ENCODE data around the gene CNTN2.

CNTN2 gene

DNA sequence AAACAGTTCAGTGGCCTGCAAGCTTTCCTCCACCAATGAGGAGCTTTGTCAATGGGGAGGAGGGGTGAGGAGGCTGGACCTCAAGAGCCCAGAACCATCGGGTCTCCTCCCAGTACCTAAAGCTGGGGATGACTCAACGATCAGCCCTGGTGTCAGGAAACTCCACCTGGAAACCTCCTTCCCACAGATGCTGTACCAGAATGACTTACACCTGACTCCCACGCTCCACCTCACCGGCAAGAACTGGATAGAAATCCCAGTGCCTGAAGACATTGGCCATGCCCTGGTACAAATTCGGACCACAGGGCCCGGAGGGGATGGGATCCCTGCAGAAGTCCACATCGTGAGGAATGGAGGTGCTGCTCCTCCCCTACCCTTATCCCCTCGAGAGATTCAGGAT is 29.9 kb downstream of the CNTN2 start:
- no peak for DNase-seq

DNA sequence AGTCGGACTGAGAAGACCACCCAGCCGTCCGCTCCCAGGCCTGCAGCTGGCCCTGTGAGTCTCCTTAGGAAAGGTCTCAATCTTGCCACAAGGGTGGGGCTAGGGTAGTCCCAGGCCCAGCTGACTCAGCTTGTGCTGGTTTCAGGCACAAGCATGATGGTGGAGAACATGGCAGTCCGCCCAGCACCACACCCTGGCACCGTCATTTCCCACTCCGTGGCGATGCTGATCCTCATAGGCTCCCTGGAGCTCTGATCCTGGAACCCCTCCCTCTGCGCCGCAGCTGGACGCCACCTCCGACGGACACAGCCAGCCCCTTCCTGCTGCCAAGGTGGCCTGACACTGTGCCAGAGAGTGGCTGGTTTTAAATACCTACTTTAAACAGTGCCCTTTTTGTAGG is 30.5 kb downstream of the CNTN2 start:
- no peak for DNase-seq

DNA sequence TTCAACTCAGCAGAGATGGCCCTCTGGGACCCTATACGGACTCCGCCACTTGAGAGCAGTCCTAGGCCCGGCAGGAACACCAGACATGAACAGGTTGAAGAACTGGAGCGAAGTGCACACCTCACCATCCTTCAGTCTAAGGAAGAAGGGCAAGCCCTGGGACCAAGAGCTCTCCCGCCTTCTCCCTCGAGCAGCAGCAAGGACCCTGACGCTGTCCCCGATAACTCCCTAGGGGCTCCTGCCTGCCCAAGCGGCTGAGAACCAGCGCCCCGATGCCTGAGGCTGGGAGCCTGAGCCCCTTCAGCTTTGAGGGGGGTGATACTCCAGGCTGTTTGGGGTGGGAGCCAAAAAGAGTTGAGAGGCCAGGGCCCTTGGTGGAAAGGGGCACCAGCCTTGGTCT is 31.1 kb downstream of the CNTN2 start:
- no peak for DNase-seq

DNA sequence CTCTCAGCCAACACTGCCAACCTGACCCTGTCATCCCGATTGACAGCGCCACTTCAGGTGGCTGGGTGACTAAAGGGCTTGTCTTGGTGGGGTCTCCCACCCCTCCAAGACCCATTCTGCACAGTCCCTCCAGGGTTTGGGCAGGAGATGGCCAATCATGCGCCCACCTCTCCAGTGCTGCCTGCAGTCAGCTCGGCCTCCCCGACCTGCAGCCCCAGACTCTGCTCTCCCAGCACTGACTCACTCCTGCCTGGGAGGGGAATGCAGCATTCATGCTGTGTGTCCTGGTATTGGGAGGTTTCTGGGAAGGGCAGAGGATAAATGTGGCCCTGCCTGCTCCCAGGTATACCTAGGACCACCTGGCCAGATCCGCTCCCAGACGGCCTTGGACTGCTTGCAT is 31.5 kb downstream of the CNTN2 start:
- no peak for DNase-seq

DNA sequence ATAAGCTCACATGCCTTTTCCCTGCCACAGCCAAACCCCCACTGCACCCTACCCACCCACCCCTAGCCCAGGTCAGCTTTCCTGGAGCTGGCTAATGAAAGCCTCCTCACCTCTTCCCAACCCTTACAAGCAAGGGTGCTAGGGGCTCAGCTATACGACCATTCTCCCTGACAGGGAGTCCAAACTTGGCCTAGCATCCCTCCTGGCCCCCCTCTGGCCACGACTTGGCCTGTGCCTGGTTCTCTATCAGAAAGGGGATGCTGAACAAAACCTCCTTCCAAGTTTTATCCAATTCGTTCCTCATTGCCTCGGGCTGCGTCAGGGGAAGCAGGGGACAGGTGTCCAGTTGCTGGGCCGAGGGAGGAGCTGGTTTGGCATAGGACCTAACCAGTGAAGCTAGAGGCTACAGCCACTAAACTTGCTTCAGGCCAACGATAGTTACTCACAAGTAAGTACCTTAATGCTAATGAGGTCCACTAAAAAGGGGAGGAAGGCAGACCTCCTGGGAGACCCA is 32.7 kb downstream of the CNTN2 start:
- DNase-seq = no peak

DNA sequence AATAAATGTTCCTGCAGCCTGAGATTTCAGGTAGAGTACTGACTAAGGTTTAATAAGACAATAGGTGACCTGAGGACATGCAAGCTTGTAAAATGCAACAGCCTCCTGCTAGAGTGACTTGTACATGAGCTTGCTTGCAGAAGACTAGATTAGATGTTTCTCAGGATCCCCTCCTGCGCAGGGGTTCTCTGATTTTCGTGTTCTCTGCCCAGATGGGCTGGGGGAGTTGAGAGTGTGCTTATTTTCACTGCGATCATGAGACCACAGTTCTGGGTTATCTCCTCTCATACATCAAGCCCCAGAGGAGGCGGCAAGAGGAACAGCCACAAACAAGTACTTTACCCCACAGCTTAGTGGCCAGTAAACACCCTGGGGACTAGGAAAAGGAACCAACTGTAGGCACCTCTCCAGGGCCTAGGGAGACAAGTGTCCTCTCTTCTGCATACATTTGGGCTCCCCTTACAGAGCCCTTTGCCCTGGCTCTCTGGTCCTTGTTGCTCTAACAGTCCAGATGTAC is 33.3 kb downstream of the CNTN2 start:
- no peak for DNase-seq

DNA sequence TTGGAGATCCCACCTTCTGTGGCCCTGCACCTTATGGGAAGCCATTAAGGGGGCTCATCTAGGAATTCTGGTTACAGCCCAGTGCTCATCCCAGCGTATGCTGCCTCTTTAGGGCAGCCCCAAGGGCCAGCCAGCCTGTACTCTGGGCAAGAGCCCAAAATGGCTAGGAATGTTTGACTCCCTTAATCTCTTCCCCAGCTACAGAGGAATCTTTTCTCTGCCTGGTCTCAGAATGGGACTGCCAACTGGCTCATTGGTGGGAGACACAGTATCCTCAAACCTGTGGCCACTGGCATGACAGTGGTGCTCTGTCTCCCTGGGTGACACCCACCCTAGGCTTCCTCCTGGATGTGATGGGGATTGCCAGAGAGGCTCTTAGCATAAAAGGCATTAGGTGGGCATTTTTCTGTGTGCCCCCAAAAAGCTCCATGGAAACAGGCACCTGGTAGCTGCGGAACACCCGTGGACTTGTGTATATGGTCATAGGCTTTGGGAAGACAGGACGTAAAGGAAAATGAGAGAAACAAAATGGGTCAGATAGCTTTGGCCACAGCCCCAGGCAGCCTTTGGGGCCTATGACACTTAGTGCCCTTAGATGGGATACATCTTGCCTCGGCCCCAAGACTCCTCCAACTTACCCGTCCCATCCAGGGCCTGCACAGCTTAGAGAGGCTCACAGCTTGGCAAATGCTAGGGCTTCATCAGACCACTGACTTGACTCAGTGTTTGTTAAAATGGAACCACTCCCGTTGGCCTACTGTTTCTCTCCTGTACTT is 34.3 kb downstream of the CNTN2 start:
- DNase-seq = no peak

DNA sequence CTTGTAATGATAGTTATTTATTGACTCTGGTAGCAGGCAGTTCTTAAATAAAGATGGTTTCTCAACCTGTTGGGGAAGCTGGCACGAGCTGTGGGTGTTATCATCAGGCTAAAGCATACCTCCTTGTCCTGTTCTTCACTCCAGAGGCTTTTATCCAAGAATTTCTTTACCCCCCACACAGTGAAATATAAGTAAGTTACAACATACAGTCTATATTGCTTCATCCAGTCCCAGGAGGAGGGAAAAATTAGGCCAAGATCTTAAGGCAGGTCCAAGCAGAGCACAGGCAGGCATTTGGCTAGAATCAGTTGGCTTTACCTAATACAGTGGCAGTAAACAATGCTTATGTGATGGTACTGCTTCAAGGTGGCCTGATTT is 34.9 kb downstream of the CNTN2 start:
- DNase-seq = no peak

DNA sequence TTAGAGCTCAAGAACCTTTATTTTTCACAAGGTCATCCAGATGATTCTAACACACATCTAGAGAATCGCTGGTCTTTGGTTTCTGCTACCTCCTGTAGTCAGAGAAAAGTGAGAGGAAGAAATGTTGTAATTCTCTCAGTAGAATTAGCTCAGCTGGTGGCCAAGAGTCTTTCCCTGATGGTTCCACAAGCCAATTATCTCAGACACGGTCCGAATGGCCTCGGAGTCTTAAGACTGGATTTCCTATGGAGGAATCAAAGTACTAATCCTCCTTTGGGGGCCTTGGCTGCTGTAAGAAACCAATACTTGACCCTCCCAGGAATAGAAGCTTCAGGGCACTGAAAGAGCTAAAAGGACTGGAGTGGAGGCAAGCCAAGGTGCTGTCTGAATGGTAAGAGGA is 39.4 kb downstream of the CNTN2 start:
- no peak for DNase-seq

DNA sequence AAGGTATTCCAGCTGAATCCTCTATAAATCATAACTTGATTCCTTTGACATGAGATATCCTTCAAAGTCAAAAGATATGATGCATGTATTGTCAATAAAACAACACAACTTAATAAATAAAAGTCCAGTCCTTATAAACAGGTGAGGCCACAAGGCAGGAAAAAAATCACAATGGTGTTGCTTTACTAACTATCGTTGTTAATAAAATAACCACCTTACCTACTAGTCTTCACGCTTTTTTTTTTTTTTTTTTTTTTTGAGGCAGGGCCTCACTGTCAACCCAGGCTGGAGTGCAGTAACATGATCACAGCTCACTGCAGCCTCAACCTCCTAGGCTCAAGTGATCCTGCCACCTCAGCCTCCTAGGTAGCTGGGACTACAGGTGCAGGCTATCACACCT is 41.3 kb downstream of the CNTN2 start, which contains the start of gene TMEM81:
Gene TMEM81 (minus strand): TSS at position 101 of the 400 bp plus-strand sequence. CDS start 140 bp downstream, outside the sequence.
- DNase-seq = no peak

DNA sequence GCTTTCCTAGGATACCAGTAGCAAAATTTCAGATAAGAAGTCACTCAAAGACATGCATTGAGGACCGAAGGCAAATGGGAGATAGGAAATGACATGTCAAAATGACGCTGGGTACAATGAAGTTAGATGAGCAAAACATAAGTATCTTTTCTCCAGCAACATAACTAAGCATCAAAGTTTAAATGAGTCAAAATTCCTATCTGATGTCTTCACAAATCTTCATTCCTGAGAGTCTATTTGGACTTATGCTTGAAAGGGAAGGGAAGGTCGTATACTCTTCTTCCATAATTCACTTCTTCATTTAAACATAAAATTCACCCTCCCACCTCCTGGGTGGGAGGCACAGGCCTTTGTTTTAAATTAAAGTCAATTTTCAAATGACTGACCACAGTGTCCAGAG is 45.3 kb downstream of the CNTN2 start:
- DNase-seq = no peak

DNA sequence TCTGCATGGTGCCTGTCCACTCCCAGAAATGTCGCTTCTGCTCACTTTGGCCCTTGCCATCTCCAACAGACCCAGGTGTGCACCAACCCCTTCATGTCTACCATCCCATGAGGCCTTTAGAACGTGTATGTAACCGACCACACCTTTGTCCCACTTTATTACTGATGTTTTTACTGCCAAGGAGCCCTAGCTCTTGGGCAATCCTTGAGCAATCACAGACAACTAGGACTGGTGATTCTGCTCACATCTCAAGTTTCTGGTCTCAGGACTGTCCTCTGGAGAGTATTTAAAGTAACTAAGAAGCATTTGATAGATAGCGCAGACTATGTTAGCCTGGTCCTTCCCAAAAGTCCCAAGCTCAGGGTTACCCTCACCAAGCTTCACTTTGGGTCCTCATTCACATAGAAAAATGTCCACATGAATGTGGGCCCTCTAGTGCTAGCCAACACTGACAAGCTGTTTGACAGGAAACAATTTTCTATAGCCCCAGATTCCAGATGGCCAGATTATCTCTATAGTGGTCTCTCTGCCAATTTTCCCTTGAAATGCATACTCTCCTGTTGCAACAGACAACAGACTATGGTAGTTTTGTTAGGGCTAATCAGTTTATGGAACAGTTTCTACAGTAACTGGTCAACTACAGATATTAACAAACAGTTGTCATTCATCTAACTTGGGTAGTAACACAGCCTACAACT is 48.2 kb downstream of the CNTN2 start:
- DNase-seq = peak in 1 of 14 donors; percentile 56

DNA sequence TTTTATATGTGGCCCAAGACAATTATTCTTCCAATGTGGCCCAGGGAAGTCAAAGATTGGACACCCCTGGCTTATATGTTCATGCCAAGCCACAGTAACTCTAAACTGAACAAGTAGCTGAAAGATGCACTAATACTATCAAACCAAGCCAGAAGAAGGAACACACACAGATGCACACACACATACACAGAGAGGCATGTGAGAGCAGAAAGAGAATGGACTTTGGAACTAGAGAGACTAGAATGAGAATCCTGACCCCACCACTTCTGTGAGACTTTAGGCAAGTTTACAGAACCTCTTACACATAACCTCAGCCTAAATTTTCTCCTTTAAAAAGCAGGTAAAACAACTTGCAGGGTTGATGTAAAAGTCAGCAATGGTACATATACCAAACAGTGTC is 52.4 kb downstream of the CNTN2 start:
- no peak for DNase-seq

DNA sequence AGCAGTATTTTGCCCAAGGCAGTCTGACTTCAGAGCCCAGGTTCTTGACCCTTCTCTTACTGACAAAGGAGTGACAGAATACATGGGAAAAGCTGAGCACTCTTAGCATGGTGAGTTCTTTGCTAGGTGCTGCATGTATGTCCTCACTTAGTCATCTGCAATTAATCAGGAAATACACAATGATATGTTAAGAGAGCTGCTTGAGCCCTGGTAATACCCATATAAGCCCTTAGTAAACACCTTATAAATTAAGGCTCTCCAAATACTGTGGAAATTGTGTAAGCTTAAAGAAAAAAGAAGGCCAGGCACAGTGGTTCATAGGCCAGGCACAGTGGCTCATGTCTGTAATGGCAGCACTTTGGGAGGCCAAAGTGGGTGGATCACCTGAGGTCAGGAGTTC is 55.2 kb downstream of the CNTN2 start:
- DNase-seq = no peak

DNA sequence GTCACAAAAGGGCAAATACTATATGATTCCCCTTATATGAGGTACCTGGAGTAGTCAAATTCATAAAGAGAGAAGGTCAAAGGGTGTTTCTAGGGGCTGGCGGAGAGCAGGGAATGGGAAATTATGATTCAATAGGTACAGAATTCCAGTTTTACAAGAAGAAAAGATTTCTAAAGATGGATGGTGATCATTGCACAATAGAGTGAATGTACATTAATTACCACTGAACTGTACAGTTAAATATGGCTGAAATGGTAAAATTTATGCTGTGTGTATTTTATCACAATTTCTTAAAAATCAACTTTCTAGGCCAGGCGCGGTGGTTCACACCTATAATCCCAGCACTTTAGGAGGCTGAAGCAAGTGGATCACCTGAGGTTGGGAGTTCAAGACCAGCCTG is 59.4 kb downstream of the CNTN2 start:
- DNase-seq = no peak

DNA sequence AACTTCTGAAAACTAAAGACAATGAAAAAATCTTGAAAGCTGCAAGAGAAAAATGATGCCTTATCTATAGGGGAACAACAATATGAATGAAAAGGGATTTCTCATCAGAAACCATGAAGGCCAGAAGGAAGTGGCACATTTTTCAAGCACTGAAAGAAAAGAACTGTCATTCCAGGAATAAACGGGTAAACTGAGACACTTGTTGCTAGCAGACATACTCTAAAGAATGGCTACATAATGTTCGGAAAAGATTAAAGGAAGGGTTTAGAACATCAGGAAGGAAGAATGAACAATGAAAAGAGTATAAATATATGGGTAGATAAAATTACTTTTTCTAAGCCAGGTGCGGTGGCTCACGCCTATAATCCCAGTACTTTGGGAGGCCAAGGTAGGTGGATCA is 64.3 kb downstream of the CNTN2 start:
- no peak for DNase-seq

DNA sequence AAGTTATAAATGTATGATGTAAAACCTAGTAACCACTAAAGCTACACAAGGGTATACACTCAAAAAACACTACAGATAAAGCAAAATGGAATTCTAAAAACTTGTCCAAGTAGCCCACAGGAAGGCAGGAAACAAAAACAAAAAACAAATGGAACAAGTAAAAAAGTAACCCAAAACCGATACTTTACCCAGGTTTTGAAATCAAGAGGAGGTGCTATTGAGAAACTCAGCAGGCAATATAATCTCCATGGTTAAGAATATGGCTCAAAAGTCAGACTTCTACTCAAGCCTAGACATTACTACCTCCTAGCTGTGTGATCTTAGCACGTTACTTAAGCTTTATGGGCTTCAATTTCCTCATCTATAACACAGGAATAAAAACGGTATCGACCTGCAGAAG is 65.5 kb downstream of the CNTN2 start:
- DNase-seq = no peak

DNA sequence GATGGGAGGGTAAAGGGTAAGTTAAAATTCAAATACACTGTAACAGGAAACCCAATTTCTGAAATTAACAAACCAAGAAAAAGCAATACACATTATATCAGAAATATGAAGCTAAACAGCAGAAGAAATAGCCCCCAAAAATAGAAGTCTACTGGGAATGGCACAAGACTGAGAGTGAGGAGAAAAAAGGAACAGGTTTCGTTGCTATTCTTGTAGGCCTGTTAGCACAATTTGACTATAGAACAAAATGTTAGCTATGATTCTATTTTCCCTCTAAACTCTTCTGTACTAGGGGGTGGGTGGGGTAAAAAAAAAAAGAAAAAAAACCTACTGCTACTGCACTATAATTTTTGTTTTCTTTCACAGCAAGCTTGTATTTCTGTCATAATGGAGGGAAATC is 66.3 kb downstream of the CNTN2 start:
- DNase-seq = no peak

DNA sequence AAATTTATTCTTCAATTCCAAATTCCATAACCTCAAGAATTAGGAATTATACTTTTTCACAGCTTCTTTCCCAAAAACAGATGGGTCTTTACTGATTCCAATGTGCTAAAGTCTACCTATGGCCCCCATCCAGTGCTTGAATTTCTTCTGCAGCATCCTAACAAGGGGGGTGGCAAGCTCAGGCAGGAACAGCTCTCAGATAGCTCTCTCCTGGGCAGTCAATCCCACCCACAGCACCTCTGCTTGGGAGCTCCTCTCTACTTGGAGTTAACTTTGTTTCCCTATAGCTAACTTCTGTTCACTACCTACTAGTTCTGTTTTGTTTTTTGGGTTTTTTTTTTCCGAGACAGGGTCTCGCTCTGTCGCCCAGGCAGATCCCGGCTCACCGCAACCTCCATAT is 66.7 kb downstream of the CNTN2 start:
- DNase-seq = no peak

DNA sequence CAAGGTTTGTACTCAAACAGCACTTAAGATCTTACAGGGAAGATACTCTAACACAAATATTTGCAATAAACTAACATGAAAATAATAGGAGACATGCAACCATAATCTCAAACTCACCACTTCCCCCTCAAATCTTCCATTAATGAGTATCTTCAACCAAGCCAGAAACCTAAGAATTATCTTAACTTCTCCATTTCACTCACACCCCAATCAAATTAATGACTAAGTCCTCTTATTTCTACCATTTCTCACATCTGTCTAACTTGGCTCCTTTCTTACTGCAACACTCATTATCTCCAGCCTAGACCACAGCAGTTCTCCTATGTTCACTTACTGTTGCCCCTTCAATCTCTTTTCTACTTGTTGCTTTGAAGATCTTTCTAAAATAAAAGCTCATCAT is 68.3 kb downstream of the CNTN2 start:
- no peak for DNase-seq

DNA sequence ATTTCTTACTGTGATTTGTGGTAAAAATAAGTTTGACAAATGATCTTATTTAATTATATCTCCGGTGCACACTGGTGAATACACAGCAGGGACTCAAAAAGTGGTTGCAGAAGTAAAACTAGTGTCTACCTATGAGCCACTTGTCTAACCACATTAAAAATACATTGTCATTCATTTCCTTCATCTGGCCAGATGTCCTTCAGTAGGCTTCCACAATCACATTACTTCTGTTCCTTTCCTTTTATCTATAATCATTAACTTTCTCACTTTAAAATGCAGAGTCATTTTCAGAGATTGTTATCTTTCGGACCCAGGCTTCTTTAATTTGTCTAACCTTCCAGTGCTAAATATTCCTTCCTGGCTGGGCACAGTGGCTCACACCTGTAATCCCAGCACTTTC is 75.7 kb downstream of the CNTN2 start:
- no peak for DNase-seq

DNA sequence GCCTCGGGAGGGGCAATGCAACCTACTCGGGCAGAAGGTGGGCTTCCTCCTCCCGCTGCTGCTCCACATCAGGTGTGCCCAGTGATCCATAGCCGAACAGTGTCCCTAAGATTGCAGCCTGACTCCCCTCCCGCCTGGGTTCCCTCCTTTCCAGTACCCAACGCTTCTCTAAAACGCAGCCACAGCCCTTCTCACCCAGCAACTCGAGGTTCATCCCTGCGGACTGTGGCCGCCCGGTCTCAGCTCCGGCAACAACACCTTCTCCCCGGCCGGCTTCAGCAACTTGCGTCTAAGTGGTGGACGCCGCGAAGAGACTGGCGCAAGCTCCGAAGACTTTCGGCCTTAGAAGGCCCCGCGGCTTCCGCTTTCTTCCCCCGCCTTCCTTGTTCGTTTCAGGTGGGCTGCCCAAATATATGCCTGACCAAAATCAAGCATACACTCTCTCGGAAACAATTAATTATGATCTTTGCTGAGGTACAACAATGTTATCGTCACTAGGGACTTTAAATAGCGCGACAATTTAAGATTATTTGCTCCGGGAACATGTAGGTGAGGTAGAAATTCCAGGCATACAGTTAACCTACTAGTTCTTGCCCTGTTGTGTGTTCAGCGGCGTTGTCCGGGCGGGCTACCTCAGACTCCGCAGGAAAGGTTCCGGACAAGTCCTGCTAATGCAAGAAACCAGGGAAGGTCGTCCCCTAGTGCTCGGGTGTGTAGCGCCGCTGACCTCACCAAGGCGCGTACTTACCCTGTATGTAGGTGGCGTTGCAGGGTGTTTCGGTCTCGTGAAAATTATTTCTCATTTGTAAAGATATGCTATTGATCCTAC is 78.9 kb downstream of the CNTN2 start, which contains the start of gene RBBP5:
Gene RBBP5 (minus strand): TSS at position 319 of the 829 bp plus-strand sequence. CDS start 105 bp downstream, at position 214.
- DNase-seq = peak; percentile 28 to 95 (median 89)

DNA sequence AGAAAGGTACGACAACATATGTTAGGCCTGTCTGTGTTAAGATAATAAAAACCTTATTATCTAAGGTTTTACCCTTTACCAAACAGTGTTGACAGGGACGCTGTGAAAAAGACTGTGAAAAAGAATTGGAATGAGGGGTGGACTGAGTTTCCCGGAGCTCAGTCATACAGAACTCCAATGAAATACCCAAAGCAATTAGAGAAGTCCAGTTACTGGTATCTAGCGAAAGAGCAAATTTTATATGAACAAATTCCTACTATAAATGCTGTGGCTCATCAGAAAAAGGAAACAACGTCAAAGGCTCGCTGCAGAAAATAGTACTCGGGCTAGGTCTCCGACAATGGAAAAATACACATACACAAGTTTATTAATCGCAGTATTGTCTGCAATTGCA is 79.5 kb downstream of the CNTN2 start:
- DNase-seq = peak in 1 of 14 donors; percentile 18

Data from C1 segment of cervical spinal cord (tissue), 14 donors.